Measurements from ENCODE around the gene PRDX5.
"Not testable (repeated sequence)": the region's sequence is repeated elsewhere in the genome, so short reads cannot be mapped to it uniquely, and the experiment has no call there.

The PRDX5 gene

DNA sequence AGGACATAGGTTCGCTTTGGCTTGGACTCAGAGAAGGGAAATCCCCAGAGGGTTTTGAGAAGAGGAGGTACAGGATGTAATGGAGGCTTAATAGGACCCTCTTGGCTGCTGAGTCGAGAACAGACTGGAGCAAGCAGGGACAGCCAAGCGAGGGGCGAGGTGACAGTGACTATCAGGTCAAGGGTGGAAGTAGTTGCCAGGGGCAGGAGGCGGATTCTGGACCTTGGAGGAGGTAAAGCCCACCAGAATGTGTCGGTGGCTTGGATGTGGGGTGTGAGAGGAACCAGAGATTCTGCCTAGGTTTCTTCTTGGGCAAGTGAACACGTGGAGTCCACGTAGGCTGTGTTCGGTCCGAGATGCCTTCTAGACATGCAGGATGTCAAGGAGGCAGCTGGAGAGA is 5.0 kb upstream of the PRDX5 start:
- Histone ChIP-seq H3K4me3 (replicated peaks; ENCODE audit: low read depth, low read length) (no peak overlapping the region), H3K36me3 (ENCODE audit: control insufficient read depth, insufficient read depth, low read length) (peaks cover 16% of the 10 kb centered on the region), H3K27me3 (replicated peaks; ENCODE audit: control insufficient read depth, insufficient read depth, low read length) (no peaks in the 10 kb centered on the region)
- TF ChIP-seq, protein P1, sequence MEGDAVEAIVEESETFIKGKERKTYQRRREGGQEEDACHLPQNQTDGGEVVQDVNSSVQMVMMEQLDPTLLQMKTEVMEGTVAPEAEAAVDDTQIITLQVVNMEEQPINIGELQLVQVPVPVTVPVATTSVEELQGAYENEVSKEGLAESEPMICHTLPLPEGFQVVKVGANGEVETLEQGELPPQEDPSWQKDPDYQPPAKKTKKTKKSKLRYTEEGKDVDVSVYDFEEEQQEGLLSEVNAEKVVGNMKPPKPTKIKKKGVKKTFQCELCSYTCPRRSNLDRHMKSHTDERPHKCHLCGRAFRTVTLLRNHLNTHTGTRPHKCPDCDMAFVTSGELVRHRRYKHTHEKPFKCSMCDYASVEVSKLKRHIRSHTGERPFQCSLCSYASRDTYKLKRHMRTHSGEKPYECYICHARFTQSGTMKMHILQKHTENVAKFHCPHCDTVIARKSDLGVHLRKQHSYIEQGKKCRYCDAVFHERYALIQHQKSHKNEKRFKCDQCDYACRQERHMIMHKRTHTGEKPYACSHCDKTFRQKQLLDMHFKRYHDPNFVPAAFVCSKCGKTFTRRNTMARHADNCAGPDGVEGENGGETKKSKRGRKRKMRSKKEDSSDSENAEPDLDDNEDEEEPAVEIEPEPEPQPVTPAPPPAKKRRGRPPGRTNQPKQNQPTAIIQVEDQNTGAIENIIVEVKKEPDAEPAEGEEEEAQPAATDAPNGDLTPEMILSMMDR (IDR thresholded peaks at IDR 0.05; ENCODE audit: insufficient read depth, low read length, poor library complexity, severe bottlenecking), result no peak
- no peak for DNase-seq (ENCODE audit: extremely low read depth, insufficient read length)

DNA sequence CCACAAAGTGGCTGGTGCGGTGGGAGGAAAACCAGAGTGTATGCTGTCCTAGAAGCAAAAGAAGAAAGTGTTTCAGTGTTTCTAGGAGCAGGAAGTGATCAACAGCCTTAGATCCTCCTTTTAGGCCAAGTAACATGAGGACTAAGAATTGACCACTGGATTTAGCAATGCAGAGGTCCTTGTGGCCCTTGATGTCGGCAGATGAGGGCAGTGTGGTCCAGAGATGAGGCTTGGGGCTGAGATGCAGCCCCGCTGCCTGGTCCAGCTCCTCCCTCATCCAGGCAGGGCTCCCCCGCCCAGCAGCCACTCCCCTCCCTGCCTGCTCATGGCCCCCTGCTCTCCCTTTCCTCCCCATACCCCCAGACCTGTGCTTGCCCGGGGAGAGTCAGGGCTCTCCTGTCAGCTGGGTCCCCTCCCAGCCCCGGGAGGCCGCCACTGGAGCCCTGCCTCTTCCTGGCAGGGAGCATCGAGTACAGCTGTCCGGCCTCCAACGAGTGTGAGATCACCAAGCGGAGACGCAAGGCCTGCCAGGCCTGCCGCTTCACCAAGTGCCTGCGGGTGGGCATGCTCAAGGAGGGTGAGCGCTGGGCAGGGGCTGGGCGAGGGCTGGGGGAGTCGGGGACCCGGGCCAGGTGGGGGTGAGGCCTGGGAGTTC is 4.3 kb upstream of the PRDX5 start:
- no peak for DNase-seq (ENCODE audit: extremely low read depth, insufficient read length)
- Histone ChIP-seq H3K27me3 (replicated peaks; ENCODE audit: control insufficient read depth, insufficient read depth, low read length) (no peaks in the 10 kb centered on the region), H3K4me3 (replicated peaks; ENCODE audit: low read depth, low read length) (no peak overlapping the region), H3K36me3 (ENCODE audit: control insufficient read depth, insufficient read depth, low read length) (peaks cover 16% of the 10 kb centered on the region)
- TF ChIP-seq, protein P1 (IDR thresholded peaks at IDR 0.05; ENCODE audit: insufficient read depth, low read length, poor library complexity, severe bottlenecking), result no peak

DNA sequence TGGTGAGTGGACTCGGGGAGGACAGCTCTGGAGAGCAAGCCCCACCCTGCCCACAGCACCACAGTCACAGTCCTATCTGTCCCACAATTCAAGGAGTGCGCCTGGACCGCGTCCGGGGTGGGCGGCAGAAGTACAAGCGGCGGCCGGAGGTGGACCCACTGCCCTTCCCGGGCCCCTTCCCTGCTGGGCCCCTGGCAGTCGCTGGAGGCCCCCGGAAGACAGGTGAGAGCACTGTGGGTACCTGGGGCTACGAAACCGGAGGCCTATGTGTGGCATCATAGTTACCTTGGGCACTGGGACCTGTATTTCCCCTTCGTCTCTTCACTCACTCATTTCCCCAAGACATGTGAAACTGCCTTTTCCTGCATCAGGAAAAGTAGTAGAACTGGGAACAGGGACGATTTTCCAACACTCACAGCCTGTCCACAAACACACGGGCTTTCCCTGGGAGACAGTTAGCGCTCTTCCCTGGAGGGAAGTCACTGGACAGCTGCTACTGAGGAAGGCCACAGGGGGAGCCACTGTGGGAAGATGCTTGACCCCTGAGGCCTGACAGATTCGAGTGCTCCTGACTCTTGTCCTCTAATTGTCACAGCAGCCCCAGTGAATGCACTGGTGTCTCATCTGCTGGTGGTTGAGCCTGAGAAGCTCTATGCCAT is 3.6 kb upstream of the PRDX5 start:
- TF ChIP-seq, protein P1 (IDR thresholded peaks at IDR 0.05; ENCODE audit: insufficient read depth, low read length, poor library complexity, severe bottlenecking), result no peak
- DNase-seq (ENCODE audit: extremely low read depth, insufficient read length), result no peak
- Histone ChIP-seq H3K36me3 (ENCODE audit: control insufficient read depth, insufficient read depth, low read length) (peaks cover 16% of the 10 kb centered on the region), H3K4me3 (replicated peaks; ENCODE audit: low read depth, low read length) (no peak overlapping the region), H3K27me3 (replicated peaks; ENCODE audit: control insufficient read depth, insufficient read depth, low read length) (no peaks in the 10 kb centered on the region)

DNA sequence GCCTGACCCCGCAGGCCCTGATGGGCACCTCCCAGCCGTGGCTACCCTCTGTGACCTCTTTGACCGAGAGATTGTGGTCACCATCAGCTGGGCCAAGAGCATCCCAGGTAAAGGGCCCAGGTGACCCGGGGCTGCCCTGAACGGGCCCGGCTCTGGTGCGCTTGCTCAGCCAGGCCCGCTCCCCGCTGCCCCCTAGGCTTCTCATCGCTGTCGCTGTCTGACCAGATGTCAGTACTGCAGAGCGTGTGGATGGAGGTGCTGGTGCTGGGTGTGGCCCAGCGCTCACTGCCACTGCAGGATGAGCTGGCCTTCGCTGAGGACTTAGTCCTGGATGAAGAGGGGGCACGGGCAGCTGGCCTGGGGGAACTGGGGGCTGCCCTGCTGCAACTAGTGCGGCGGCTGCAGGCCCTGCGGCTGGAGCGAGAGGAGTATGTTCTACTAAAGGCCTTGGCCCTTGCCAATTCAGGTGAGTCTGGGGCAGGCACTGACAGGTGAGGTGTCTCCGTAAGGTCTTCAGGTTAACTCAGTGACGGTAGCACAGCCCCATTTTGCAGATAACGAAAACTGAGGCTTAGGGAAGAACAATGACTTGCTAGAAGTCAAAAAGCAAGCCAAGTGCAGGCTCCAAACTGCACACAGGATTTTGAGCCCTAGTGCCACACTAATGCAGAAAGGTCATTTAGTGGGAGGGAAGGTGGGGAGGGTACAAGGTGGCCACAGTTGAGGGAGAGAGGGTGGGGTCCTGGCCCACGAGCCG is 2.9 kb upstream of the PRDX5 start:
- TF ChIP-seq, protein P1 (IDR thresholded peaks at IDR 0.05; ENCODE audit: insufficient read depth, low read length, poor library complexity, severe bottlenecking), result no peak
- Histone ChIP-seq H3K27me3 (replicated peaks; ENCODE audit: control insufficient read depth, insufficient read depth, low read length) (no peaks in the 10 kb centered on the region), H3K4me3 (replicated peaks; ENCODE audit: low read depth, low read length) (no peak overlapping the region), H3K36me3 (ENCODE audit: control insufficient read depth, insufficient read depth, low read length) (peaks cover 16% of the 10 kb centered on the region)
- no peak for DNase-seq (ENCODE audit: extremely low read depth, insufficient read length)

DNA sequence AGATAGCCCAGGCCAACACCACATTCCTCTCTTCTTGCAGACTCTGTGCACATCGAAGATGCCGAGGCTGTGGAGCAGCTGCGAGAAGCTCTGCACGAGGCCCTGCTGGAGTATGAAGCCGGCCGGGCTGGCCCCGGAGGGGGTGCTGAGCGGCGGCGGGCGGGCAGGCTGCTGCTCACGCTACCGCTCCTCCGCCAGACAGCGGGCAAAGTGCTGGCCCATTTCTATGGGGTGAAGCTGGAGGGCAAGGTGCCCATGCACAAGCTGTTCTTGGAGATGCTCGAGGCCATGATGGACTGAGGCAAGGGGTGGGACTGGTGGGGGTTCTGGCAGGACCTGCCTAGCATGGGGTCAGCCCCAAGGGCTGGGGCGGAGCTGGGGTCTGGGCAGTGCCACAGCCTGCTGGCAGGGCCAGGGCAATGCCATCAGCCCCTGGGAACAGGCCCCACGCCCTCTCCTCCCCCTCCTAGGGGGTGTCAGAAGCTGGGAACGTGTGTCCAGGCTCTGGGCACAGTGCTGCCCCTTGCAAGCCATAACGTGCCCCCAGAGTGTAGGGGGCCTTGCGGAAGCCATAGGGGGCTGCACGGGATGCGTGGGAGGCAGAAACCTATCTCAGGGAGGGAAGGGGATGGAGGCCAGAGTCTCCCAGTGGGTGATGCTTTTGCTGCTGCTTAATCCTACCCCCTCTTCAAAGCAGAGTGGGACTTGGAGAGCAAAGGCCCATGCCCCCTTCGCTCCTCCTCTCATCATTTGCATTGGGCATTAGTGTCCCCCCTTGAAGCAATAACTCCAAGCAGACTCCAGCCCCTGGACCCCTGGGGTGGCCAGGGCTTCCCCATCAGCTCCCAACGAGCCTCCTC is 2.0 kb upstream of the PRDX5 start:
- peaks cover 20% of the 10 kb centered on the region for H3K36me3 ChIP-seq (ENCODE audit: control insufficient read depth, insufficient read depth, low read length)
- H3K4me3 ChIP-seq (replicated peaks; ENCODE audit: low read depth, low read length), result peak overlapping the region; percentile 97
- not testable (repeated sequence) for DNase-seq (ENCODE audit: extremely low read depth, insufficient read length); H3K27me3 ChIP-seq (replicated peaks; ENCODE audit: control insufficient read depth, insufficient read depth, low read length)
